ENCODE measurements around the gene SYNJ2.

- TF ChIP-seq, protein P1, sequence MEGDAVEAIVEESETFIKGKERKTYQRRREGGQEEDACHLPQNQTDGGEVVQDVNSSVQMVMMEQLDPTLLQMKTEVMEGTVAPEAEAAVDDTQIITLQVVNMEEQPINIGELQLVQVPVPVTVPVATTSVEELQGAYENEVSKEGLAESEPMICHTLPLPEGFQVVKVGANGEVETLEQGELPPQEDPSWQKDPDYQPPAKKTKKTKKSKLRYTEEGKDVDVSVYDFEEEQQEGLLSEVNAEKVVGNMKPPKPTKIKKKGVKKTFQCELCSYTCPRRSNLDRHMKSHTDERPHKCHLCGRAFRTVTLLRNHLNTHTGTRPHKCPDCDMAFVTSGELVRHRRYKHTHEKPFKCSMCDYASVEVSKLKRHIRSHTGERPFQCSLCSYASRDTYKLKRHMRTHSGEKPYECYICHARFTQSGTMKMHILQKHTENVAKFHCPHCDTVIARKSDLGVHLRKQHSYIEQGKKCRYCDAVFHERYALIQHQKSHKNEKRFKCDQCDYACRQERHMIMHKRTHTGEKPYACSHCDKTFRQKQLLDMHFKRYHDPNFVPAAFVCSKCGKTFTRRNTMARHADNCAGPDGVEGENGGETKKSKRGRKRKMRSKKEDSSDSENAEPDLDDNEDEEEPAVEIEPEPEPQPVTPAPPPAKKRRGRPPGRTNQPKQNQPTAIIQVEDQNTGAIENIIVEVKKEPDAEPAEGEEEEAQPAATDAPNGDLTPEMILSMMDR (IDR thresholded peaks at IDR 0.05) = no peak
- TF ChIP-seq POLR2A (IDR thresholded peaks at IDR 0.05) (no peak), POLR2AphosphoS5 (IDR thresholded peaks at IDR 0.05; ENCODE audit: insufficient read depth in 1 of 2, low read depth in 1 of 2) (no peak)
Measured at GRCh38 chr6:158067436-158068015, 85.9 kb downstream of the SYNJ2 start.
